GM18858 (cell line): ENCODE data around the gene APBA1.

Experiments
- ATAC-seq: cut with Tn5 transposase; IDR thresholded peaks from one replicate; pipeline ENCODE4 v1.9.1; 2021; ENCODE audit not compliant: unreplicated experiment

Gene APBA1

GRCh38 chr9:69483886-69484422, 188.2 kb downstream of the APBA1 start:
- no peak for ATAC-seq

GRCh38 chr9:69476797-69477196, 195.4 kb downstream of the APBA1 start:
- no peak for ATAC-seq

GRCh38 chr9:69476016-69476415, 196.2 kb downstream of the APBA1 start:
- no peak for ATAC-seq

GRCh38 chr9:69474821-69475220, 197.3 kb downstream of the APBA1 start:
- ATAC-seq, result no peak

- no peak for ATAC-seq
Observed at GRCh38 chr9:69472101-69472620, 200.0 kb downstream of the APBA1 start.

- no peak for ATAC-seq
Observed at GRCh38 chr9:69471433-69471832, 200.7 kb downstream of the APBA1 start.

GRCh38 chr9:69470186-69470977, 201.8 kb downstream of the APBA1 start:
- ATAC-seq, result no peak

- no peak for ATAC-seq
Observed at GRCh38 chr9:69469136-69469535, 203.0 kb downstream of the APBA1 start.

GRCh38 chr9:69468380-69468779, 203.8 kb downstream of the APBA1 start:
- ATAC-seq, result no peak

- no peak for ATAC-seq
Observed at GRCh38 chr9:69466151-69466550, 206.0 kb downstream of the APBA1 start.

- no peak for ATAC-seq
Observed at GRCh38 chr9:69465473-69465872, 206.7 kb downstream of the APBA1 start.

GRCh38 chr9:69463497-69464068, 208.6 kb downstream of the APBA1 start:
- no peak for ATAC-seq

- no peak for ATAC-seq
Observed at GRCh38 chr9:69462394-69462793, 209.8 kb downstream of the APBA1 start.

GRCh38 chr9:69461103-69461887, 210.9 kb downstream of the APBA1 start:
- ATAC-seq, result no peak

GRCh38 chr9:69460012-69460411, 212.2 kb downstream of the APBA1 start:
- ATAC-seq, result no peak

- no peak for ATAC-seq
Observed at GRCh38 chr9:69458176-69458575, 214.0 kb downstream of the APBA1 start.

- no peak for ATAC-seq
Observed at GRCh38 chr9:69456201-69456600, 216.0 kb downstream of the APBA1 start.

- no peak for ATAC-seq
Observed at GRCh38 chr9:69455311-69455710, 216.9 kb downstream of the APBA1 start.

GRCh38 chr9:69454321-69454720, 217.8 kb downstream of the APBA1 start:
- no peak for ATAC-seq

- ATAC-seq, result no peak
Observed at GRCh38 chr9:69453746-69454145, 218.4 kb downstream of the APBA1 start.

GRCh38 chr9:69452110-69452782, 219.9 kb downstream of the APBA1 start:
- ATAC-seq, result no peak
